Measurements from ENCODE around the gene HIBADH.
"Not testable (repeated sequence)": the region's sequence is repeated elsewhere in the genome, so short reads cannot be mapped to it uniquely, and the experiment has no call there.

The HIBADH gene

DNA sequence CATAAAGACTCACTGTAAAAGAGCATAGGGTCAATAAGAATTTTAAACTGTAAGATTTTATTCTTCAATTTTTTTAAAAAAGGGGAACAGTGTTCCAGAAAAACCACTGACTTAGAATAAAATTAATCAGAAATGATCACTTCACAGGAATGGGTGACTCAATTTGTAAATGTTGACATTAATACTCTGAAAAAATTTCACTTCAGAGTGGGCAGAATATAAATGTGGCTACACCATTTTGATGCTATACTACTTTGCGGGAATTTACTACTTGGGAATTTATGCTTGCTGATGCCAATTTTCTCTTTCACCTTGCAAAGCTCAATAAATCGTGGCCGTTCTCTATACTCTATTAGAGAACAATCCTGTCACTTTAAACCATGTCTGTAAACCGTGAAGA, 126.9 kb downstream of the HIBADH start:
- no peak for DNase-seq

DNA sequence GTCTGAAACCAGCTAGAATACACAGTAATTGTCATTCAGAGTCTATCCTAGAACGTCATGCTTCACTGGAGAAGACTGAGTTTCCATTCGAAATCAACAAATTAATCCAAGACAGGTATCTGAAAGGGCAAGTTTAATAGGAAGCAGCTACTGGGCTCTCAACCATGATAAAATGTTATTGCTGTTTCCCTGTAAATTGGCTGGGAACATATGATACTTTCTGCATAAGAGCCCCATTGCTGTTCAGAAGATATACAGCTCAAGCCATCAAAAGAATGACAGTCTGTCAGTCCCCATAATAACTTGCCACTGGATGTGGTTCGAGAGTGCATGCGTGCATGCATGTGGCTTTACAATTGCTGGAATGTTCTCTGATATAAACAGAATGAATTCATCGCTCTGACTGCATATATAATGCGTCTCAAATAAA, 129.0 kb downstream of the HIBADH start:
- peak; percentile 52 for DNase-seq

DNA sequence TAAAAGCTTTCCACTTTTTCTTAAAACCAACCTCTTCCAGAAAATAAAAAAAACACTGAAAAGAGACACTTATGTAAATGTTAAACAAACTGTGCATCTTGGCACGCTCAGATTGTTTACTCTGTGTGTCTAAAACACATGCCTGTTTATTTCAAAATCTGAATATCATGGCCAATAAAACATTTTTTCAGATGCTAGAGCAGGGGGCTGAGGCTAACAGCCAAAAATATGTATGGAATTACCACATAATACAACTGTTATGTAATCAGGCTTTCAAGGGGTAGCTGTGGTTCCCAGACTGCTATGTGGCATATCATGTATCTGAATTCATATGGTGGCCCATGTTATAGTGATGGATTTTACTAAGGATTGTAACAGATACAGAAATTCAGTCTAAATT, 130.4 kb downstream of the HIBADH start:
- peak; percentile 52 for DNase-seq

DNA sequence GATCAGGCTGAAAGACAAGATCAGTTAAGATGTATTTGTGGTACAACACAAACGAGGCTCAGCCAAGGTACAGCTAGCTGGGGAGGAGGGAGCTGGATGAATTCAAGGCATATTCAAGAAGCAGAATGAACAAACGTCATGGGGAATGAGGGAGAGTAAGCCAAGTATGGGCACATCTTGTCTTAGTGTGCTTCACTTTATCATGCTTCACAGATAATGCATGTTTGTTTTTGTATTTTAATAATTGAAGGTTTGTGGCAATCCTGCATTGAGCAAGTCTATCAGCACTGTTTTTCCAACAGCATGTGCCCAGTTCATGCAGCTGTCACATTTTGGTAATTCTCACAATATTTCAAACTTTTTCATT, 135.4 kb downstream of the HIBADH start:
- DNase-seq = no peak

DNA sequence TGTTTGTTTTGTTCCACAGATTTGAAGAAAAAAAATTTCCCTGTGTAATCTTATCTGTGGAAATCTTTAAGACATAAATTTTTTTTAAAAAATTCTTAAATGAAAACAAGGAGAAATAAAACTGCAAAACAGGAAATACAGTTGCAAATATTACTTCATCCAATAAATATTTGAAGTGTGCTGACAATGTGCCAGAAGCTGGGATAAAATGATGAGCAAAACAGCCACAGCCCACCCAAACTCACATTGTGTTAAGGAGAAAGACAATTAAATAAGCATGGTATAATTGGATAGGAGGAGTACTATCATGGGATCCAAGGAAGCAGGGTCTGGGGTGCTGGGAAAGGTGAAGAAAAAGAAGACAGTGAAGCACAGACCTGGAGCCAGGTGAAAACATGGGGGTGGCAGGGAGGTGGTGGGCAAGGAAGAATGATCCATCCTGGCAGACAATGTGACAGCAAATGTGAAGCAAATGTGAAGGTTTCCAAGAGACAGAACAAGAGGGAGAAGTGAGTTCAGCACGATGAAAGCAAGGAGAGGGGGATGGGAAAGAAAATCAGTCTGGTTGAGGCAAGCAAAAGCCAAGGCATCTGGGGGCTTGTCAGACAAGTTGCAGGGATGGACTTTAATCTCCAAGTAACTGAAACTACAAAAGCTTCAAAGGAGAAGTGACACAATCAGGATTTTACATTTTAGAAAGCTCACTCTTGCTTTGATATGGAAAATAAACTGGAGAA, 135.9 kb downstream of the HIBADH start:
- no peak for DNase-seq

DNA sequence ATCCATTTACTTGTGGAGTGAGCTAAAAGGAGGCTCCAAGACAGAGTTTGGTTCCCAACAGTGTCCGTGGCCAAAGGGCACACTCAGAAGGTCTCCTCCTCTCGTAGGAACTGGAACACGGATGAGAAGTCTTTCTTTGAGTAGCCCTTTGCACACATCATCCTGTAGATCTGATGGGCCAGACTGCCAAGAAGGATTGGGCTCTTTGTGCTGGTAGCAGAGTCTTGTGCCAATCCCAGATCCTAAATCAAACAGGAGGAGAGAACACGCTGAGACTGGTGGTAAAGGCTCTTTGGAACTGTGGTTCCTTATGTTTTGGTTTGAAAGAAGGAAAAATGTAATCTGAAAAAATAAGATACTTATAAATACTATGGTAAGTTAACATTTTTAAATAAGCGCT, 136.6 kb downstream of the HIBADH start:
- no peak for DNase-seq

DNA sequence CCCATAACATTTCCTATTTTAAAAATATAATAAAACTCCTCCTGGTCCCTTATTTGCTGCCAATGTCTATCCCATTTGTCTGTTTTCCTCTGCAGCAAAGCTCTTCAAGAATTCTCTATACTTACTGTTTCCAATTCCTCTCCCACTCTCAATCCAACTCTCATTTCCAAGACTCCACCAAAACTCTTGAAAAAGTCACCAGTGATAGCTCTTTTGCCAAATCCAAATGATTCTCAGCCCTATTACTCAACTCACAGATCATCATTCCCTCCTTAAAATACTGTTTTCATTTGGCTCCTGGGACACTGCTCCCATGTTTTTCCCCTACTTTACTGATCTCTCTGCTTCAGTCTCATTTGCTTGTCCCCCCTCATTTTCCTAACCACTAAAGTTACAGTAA, 139.4 kb downstream of the HIBADH start:
- DNase-seq = no peak

DNA sequence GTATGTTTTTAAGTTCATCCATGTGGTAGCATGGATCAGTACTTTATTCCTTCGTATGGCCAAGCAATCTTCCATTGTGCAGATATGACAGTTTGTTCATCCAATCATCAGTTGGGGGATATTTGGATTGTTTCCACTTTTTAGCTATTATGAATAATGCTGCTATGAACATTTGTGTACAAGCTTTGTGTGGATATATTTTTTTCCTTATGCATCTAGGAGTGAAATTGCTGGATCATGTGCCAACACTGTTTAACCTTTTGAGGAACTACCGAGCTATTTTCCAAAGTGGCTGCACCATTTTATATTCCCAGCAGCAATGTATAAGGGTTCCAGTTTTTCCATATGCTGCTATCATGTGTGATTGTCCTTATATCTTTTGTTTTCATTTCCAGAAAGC, 140.1 kb downstream of the HIBADH start:
- DNase-seq = no peak

DNA sequence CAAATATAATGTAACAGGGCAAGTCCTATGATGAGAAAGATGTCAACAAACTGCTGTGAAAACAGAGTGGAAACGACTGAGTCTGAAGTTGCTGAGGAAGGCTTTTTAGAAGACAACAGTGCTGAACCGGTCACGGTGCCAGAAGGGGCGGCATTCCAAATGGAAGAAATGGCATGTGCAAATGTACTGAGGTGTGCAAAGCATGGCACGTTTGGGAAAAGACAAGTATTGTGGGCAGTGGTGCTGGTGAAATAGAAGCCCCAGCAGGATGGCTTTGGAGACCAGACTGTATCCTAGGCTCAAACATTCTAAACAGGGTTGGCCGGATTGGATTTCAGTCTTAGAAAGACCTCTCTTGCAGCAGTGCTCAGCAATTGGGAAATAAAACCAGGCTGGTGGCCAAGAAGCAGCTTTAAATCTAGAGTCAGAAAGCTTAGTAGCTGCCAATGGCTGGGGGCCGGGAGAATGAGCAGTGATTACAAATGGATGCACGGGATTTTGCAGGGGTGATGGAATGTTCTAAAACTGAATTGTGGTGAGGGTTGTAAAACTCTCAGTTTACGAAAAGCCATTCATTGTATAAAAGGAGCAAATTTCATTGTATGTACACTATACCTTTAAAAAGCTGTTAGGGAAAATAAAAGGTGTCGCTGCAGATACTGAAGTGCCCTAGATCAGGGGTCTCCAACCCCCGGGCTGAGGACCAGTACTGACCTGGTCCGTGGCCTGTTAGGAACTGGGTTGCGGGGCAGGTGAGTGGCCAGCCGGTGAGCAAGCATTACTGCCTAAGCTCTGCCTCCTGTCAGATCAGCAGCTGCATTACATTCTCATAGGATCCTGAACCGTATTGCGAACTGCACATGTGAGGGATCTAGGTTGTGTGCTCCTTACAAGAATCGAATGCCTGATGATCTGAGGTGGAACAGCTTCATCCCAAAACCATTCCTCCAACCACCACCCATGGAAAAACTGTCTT, 141.6 kb downstream of the HIBADH start:
- peak; percentile 47 for DNase-seq

DNA sequence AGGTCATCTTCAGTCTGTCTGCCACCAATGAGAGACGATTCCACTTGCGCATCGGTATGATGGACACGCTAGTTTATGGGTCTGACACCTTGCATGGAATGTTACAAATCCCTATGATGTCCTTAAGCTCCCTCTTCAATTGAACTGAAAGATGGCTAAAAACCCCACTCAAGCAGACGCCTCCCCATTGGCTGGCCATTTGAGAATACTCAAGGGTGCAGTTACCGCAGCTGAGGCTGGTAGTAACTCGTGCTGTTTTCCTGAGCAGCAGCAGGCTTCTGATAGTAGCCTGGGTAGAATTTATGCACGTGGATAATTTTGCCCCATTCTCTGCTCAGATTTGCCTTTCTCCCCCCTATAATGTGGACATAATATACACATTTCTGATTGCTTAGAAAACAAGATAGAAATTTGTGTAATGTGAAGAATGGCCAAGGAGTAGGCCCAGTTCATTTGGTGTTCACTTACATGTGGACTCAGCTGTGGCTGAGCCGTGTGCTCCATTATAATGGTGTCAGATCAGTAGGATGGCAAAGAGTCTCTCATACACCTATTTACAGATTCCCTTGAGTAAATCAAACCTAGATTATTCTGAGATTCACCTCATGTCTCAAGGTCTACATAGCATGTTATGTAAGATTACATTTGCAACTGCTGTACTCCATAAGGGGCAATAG, 142.8 kb downstream of the HIBADH start:
- DNase-seq = peak; percentile 74

DNA sequence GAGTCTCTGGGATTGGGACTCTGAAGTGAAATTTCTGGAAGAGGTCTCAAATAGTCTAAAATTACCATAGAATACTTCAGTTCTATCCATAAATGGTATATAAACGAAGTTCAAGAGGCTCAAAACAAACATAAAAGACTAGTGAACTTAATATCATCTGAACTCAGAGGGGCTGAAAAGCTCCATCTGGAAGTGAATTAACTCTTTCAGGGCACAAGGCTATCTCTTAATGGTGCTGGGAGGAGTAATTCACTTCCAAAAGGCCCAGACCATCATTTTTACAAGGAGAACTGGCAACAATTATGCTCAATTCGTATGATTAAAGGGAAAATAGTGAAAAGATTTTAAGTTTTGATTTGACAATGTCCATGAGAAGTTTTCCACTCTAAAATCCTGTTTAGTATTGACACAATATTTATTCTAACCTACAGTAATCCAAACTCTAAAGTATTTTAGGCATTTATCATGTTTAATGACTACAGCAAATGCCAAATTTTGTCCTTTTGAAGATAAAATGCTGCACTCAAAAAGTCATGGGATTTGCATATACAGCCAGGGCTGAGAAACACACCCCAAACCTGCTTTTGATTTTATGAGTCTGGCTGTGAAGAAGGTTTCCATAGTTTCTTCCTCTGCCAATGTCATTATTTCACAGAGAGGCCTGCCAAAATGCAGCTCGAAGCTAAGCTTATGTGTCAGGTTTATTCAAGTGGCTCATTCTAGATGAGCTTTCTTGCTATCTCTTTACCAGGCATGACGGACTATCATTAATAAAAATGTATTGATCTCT, 143.9 kb downstream of the HIBADH start:
- peak; percentile 55 for DNase-seq

DNA sequence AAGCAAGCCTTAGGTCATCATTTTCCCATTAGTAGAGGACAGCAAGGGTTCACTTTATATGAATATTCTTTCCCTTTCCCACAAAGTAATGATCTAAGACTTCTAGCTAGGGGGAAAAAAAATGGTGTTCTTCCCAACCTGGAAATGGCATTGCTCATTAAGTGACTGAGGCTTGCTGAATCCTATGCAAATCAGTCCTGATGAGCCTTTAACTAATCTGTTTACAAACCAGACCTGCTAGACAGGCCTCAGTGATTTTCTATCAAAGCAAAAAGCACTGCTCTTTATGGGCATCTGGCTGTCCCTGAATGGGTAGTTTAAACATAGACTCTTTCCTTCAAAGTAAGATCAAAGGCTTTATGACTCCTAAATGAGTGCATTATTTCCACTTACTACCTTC, 146.3 kb downstream of the HIBADH start:
- no peak for DNase-seq

DNA sequence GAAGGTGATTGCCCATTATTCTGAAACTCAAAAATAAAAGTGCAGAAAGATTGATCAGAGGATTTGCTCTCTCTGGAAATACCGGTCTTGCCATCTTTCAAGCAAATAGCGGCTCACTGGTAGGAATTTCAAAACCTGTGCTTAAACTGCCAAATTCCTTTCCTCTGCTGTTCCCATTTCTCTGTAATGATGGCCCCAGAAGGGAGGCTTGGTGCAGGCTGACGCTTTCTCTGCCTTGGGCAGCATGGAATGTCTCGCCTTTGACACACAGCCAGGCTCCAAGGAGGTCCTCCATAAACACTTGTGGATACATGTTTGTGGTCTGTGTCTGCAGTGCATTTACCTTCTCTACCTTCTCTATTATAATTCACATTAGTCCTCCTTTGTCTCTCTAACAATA, 146.8 kb downstream of the HIBADH start:
- DNase-seq = no peak

DNA sequence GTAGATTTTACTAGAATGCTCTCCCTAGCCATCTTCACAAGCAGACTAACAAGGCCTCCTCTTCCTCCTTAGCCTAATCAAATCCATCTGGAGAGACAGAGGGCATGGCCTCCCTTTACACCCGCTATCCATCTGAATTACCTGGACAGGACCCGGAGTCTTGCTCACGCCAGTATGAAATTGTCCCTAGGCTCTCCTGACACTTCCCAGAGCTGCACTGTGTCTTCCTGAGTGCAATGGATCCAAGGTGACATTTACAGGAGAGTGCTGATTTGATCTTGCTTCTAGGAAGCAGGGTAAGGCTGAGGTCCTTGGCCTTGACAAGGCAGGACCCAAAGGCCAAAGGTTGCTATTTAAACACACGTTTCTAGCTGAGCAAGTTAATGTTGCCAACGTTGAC, 147.8 kb downstream of the HIBADH start:
- no peak for DNase-seq

DNA sequence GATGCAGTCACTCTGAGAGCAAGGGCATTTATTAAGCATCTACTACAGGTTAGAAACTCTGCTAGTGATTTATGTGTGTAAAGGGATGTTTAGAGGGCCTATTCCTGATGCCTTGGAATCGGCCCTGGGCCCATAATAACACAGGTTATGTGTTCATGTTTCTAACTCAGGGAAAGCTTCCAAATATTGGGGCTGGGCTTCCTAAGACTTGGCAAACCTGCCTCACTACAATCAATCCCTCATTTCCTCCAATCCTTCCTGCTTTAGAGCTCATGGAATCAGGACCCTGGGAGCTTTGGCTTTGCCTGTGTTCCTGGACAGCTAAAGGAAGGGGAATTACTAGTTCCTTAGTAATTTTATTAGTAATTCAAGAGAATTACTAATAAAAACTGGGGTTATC, 148.8 kb downstream of the HIBADH start:
- DNase-seq = no peak

DNA sequence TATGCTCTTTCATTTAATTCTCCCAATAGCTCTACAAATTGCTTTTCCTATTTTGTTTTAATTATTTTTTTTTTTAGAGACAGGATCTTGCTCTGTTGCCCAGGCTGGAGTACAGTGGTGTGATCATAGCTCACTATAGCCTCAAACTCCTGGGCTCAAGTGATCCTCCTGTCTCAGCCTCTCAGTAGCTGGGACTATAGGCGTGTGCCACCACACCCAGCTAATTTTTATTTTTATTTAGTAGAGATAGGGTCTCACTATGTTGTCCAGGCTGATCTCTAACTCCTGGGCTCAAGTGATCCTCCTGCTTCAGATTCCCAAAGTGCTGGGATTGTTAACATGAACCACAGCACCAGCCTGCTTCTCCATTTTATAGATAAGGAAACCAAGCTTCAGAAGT, 151.3 kb downstream of the HIBADH start:
- not testable (repeated sequence) for DNase-seq

DNA sequence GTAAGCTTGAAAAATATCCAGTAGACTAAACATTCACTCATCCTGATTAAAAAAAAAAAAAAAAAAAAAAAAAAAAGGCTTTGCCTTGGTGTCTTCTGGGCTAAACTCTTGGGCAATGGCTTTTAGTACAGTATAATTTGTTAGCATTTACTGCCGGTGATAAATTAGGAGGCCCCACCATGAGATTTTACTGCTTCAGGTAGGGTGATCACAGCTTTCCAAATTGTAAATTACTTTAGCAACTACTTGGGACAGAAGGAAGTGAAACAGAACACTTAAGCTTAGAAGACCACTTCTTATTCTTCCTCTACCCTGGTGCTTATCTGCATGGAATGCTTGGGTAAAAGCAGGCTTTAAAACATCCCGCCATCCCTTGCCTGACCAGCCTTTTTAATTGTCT, 152.1 kb downstream of the HIBADH start:
- DNase-seq = no peak

DNA sequence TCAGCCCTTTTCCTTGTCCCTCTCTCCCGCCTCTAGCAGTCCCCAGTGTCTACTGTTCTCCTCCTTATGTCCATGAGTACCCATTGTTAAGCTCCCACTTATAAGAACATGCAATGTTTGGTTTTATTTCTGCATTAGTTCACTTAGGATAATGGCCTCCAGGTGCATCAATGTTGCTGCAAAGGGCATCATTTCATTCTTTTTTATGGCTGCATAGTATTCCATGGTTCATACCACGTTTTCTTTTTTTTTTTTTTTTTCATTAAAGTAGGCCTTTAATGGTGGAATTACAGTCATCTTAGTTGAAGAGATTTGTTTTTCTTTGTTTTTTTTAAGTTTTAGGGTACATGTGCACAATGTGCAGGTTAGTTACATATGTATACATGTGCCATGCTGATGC, 160.8 kb downstream of the HIBADH start:
- DNase-seq = not testable (repeated sequence)

DNA sequence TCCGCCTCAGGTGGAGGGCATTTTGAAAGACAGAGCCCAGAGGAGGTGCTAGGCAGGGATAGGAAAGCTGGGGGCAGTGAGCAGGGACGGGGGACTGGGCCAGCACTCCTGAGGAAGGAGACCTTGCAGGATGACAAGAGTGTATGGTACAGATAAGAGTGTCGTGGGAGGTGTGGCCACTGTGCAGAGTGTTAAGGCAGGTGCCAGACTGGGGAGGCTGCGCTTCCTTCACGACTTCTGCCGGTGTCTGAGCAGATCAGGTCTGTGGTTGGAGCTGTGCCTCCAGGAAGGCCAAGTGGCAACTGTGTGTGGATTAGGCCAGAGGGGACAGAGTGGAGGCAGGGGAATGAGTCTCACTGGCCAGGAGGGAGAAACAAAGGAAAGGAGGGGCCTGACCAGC, 161.7 kb downstream of the HIBADH start:
- DNase-seq = no peak

DNA sequence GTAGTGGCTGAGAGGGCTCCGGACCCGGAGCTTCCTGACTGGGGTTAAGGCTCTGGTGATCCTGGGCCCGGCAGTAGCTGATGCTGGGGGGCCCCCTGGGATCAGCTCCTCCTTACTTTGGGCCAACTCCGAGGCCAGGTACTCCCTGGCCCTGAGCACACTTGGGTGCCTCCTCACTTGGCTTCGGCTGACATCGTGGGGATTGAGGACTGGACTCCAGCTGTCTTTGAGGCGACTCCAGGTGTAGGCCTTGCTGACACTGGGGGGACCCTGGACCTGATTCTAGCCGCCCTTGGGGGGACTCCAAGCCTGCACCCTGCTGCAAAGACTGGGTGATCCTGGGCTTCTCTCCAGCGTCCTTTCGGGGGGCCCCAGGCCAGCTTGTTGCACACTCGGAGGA, 170.5 kb downstream of the HIBADH start:
- no peak for DNase-seq

DNA sequence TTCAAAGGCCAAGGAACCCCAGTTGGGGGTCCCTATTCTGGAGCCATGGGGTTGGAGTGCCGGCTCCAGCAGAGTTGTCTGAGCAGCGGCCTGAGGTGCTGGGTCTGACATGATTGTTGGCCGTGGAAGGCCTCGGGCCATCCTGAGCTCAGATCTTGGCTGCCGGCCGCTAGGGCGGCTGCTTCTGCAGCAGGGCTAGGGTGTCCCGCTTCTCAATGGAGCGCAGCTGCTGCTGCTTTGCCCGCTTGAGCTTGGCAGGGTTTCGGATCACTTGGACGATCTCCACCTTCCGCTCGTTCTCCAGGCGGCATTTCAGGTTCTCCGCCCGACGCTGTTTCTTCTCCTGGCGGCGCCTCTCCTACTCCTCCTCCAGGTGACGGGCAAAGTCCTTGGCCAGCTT, 171.1 kb downstream of the HIBADH start:
- no peak for DNase-seq

DNA sequence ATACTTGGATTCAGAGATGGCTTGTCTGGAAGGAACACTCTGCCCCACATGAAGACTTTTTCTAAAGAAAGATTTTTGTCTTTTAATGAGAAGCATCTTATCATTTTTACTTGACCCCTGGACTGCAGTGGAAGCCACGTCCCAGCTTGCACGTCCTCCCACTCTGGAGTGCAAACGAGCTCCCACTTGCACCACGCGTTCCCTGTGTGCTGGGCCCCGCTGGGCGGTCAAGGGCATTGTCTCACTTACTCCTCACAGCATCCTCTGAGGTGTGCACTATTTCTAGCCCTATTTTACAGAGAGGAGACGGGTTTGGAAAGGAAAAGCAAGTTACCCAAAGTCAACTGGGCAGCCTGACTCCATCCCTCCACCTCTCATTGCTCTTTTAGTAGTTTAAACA, 175.2 kb downstream of the HIBADH start:
- no peak for DNase-seq

DNA sequence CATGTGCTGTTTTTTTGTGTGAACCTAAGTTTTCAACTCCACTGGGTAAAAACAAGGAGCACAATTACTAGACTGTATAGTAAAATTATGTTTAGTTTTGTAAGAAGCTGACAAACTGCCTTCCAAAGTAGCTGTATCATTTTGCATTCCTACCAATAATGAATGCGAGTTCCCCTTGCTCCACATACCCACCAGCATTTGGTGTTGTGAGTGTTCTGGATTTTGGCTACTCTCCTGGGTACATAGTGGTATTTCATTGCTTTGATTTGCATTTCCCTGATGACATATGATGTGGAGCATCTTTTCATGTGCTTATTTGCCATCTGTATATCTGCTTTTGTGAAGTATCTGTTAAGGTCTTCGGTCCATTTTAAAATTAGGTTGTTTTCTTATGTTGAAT, 178.2 kb downstream of the HIBADH start:
- DNase-seq = no peak

All from eye (tissue), 1 donor.